ENCODE results near the gene AK3. TPM values are rescaled to one million over a fixed set of nuclear protein-coding genes. Genes with fewer than 3 reads are reported as not detected.
"Not testable (repeated sequence)": the region's sequence is repeated elsewhere in the genome, so short reads cannot be mapped to it uniquely, and the experiment has no call there.

AK3 gene
- total RNA-seq, 2 donors from 2014 or later = 51.5 to 59.8 TPM

DNA sequence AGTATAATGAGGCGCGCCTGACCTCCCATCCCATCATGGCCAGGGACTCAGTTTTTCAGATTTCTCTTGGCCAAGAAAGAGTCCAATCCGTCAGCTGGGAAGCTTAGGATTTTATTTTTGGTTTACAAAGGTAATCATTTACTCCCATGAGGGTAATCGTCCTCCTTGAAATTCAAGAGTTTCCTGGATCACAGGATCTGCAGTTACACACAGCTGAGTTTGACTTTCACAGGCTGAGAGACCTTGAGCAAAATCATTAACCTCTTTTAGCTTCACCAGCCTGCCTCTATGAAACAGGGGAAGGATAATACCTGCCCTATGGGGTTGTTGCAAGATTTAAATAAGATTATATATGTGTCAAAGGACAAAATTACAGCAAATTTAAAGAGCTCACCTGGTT is 15.4 kb upstream of the AK3 start:
- Mint-ChIP-seq H3K27me3 (ENCODE audit: insufficient read depth) (peaks cover 6% of the 10 kb centered on the region), H3K4me1 (peaks cover 29% of the 10 kb centered on the region), H3K4me3 (no peak overlapping the region), H3K9me3 (no peaks in the 10 kb centered on the region), H3K36me3 (ENCODE audit: low read depth) (no peaks in the 10 kb centered on the region), H3K27ac (peak overlapping the region; percentile 36)
- 88 to 100% methylated on average over 1 to 4 of the region's 4 CpGs for WGBS, 2 experiments (ENCODE audit: insufficient coverage in 1 of 2, insufficient read length in 1 of 2)
- Histone ChIP-seq H3K36me3 (ENCODE audit: control insufficient read depth, insufficient read depth, low read length) (no peaks in the 10 kb centered on the region), H3K4me1 (ENCODE audit: control insufficient read depth, insufficient read depth, low read length) (no peaks in the 10 kb centered on the region), H3K27me3 (ENCODE audit: control insufficient read depth, insufficient read depth, low read length, poor library complexity, severe bottlenecking) (no peaks in the 10 kb centered on the region), H3K27ac (ENCODE audit: low read depth, low read length) (no peak overlapping the region), H3K9ac (ENCODE audit: extremely low read depth, low read length, poor library complexity, severe bottlenecking) (no peak overlapping the region), H3K4me3 (ENCODE audit: low read length) (no peak overlapping the region), H3K9me3 (ENCODE audit: control insufficient read depth, low read length) (no peaks in the 10 kb centered on the region)
- TF ChIP-seq, protein P1, sequence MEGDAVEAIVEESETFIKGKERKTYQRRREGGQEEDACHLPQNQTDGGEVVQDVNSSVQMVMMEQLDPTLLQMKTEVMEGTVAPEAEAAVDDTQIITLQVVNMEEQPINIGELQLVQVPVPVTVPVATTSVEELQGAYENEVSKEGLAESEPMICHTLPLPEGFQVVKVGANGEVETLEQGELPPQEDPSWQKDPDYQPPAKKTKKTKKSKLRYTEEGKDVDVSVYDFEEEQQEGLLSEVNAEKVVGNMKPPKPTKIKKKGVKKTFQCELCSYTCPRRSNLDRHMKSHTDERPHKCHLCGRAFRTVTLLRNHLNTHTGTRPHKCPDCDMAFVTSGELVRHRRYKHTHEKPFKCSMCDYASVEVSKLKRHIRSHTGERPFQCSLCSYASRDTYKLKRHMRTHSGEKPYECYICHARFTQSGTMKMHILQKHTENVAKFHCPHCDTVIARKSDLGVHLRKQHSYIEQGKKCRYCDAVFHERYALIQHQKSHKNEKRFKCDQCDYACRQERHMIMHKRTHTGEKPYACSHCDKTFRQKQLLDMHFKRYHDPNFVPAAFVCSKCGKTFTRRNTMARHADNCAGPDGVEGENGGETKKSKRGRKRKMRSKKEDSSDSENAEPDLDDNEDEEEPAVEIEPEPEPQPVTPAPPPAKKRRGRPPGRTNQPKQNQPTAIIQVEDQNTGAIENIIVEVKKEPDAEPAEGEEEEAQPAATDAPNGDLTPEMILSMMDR (conservative IDR thresholded peaks at IDR 0.05) = no peak
- DNase-seq = no peak

DNA sequence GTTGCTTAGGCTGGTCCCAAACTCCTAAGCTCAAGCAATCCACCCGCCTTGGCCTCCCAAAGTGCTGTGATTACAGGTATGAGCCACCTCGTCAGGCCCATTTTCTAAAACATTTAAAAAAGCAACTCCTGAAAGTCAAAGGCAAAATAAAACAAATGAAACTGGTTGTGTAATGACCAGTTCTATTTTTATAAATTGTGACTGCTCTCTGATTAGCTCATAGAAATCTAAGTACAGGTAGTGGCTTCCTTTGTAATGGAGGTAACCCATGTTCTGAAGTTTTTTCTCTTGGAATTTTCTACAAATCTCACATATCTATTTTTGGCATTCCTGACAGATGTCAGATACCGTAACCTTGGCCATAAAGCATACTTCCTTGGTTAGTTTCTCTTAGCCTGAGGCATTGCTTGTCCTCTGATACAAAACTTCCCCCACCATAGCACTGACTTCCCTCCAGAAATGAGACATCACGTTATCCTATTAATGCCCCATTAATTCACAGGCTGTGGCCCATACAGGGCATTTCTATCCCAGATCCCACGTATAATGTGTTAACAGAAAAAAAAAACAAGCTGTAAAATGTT is 14.1 kb upstream of the AK3 start:
- Mint-ChIP-seq H3K4me1 (peaks cover 29% of the 10 kb centered on the region), H3K27ac (no peak overlapping the region), H3K27me3 (ENCODE audit: insufficient read depth) (no peaks in the 10 kb centered on the region), H3K36me3 (ENCODE audit: low read depth) (no peaks in the 10 kb centered on the region), H3K4me3 (no peak overlapping the region), H3K9me3 (peaks cover 5% of the 10 kb centered on the region)
- Histone ChIP-seq H3K4me1 (ENCODE audit: control insufficient read depth, insufficient read depth, low read length) (no peaks in the 10 kb centered on the region), H3K9ac (ENCODE audit: extremely low read depth, low read length, poor library complexity, severe bottlenecking) (no peak overlapping the region), H3K9me3 (ENCODE audit: control insufficient read depth, low read length) (no peaks in the 10 kb centered on the region), H3K27me3 (ENCODE audit: control insufficient read depth, insufficient read depth, low read length, poor library complexity, severe bottlenecking) (no peaks in the 10 kb centered on the region), H3K4me3 (ENCODE audit: low read length) (no peak overlapping the region), H3K36me3 (ENCODE audit: control insufficient read depth, insufficient read depth, low read length) (no peaks in the 10 kb centered on the region), H3K27ac (ENCODE audit: low read depth, low read length) (no peak overlapping the region)
- WGBS, 2 experiments (ENCODE audit: insufficient coverage in 1 of 2, insufficient read length in 1 of 2) = 90 to 94% methylated on average over 3 to 4 of the region's 5 CpGs
- TF ChIP-seq, protein P1 (conservative IDR thresholded peaks at IDR 0.05) = no peak
- DNase-seq = no peak

DNA sequence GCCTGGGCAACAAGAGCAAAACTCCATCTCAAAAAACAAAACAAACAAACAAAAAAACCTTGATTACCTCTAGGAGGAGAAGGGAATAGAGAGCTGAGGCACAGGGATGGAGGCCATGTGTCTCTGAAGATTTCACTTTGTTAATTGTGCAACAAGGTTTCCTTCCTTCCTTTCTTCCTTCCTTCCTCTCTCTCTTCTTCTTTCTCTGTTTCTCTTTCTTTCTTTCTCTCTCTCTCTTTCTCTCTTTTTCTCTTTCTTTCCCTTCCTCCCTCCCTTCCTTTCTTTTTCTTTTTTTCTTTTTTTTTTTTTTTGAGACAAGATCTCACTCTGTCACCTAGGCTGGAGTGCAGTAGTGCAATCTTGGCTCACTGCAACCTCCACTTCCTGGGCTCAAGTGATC is 13.5 kb upstream of the AK3 start:
- not testable (repeated sequence) for H3K36me3 Mint-ChIP-seq (ENCODE audit: low read depth); H3K4me3 Mint-ChIP-seq; DNase-seq; H3K9me3 Mint-ChIP-seq; H3K4me1 ChIP-seq (ENCODE audit: control insufficient read depth, insufficient read depth, low read length); H3K9me3 ChIP-seq (ENCODE audit: control insufficient read depth, low read length); H3K27me3 ChIP-seq (ENCODE audit: control insufficient read depth, insufficient read depth, low read length, poor library complexity, severe bottlenecking); H3K27ac ChIP-seq (ENCODE audit: low read depth, low read length); H3K9ac ChIP-seq (ENCODE audit: extremely low read depth, low read length, poor library complexity, severe bottlenecking); H3K27ac Mint-ChIP-seq; H3K36me3 ChIP-seq (ENCODE audit: control insufficient read depth, insufficient read depth, low read length); H3K27me3 Mint-ChIP-seq (ENCODE audit: insufficient read depth); H3K4me3 ChIP-seq (ENCODE audit: low read length)
- peaks cover 29% of the 10 kb centered on the region for H3K4me1 Mint-ChIP-seq
